ENCODE results near the gene AFF3. TPM values are rescaled to one million over a fixed set of nuclear protein-coding genes. Genes with fewer than 3 reads are reported as not detected.
A peak's percentile ranks its signal among the peaks of the same experiment; 100 is the strongest.

The AFF3 gene
- total RNA-seq, 1 donor from 2014 or later, result 20.9 TPM

- Mint-ChIP-seq H3K27ac (ENCODE audit: unreplicated experiment) (no peak overlapping the region), H3K36me3 (ENCODE audit: low read depth) (no peaks in the 10 kb centered on the region), H3K27me3 (ENCODE audit: low read depth) (peaks cover 10% of the 10 kb centered on the region), H3K4me3 (no peak overlapping the region), H3K4me1 (peaks cover 19% of the 10 kb centered on the region), H3K9me3 (peaks cover 6% of the 10 kb centered on the region)
- no peak for TF ChIP-seq CTCF (conservative IDR thresholded peaks at IDR 0.05)
- no peak for DNase-seq (ENCODE audit: low read depth, low spot score)
Measured at GRCh38 chr2:100178864-100179263, 36.5 kb upstream of the AFF3 start.

GRCh38 chr2:100178085-100178788 is 35.8 kb upstream of the AFF3 start:
- peak; percentile 52 for DNase-seq (ENCODE audit: low read depth, low spot score)
- Mint-ChIP-seq H3K27me3 (ENCODE audit: low read depth) (peaks cover 8% of the 10 kb centered on the region), H3K9me3 (peaks cover 6% of the 10 kb centered on the region), H3K4me3 (no peak overlapping the region), H3K4me1 (peaks cover 18% of the 10 kb centered on the region), H3K27ac (ENCODE audit: unreplicated experiment) (peak overlapping the region; percentile 64), H3K36me3 (ENCODE audit: low read depth) (no peaks in the 10 kb centered on the region)
- peak; percentile 61 for TF ChIP-seq CTCF (conservative IDR thresholded peaks at IDR 0.05)

- Mint-ChIP-seq H3K4me1 (peaks cover 6% of the 10 kb centered on the region), H3K27ac (ENCODE audit: unreplicated experiment) (no peak overlapping the region)
Measured at GRCh38 chr2:100176925-100177324, 34.5 kb upstream of the AFF3 start.

GRCh38 chr2:100174026-100174431 is 31.6 kb upstream of the AFF3 start:
- TF ChIP-seq CTCF (conservative IDR thresholded peaks at IDR 0.05), result no peak
- H3K36me3 Mint-ChIP-seq (ENCODE audit: low read depth), result no peaks in the 10 kb centered on the region
- no peak overlapping the region for H3K27ac Mint-ChIP-seq (ENCODE audit: unreplicated experiment)
- DNase-seq (ENCODE audit: low read depth, low spot score), result no peak
- H3K4me1 Mint-ChIP-seq, result peaks cover 6% of the 10 kb centered on the region
- H3K4me3 Mint-ChIP-seq, result no peak overlapping the region
- peaks cover 6% of the 10 kb centered on the region for H3K9me3 Mint-ChIP-seq
- no peaks in the 10 kb centered on the region for H3K27me3 Mint-ChIP-seq (ENCODE audit: low read depth)

More at GRCh38 chr2:100176925-100177324, 34.5 kb upstream of the AFF3 start:
- no peak for DNase-seq (ENCODE audit: low read depth, low spot score)
- Mint-ChIP-seq H3K4me3 (no peak overlapping the region), H3K27me3 (ENCODE audit: low read depth) (no peaks in the 10 kb centered on the region), H3K36me3 (ENCODE audit: low read depth) (no peaks in the 10 kb centered on the region), H3K9me3 (peaks cover 6% of the 10 kb centered on the region)
- TF ChIP-seq CTCF (conservative IDR thresholded peaks at IDR 0.05), result no peak

GRCh38 chr2:100166701-100167100 is 24.3 kb upstream of the AFF3 start:
- H3K27me3 Mint-ChIP-seq (ENCODE audit: low read depth), result no peaks in the 10 kb centered on the region
- H3K4me3 Mint-ChIP-seq, result no peak overlapping the region
- no peaks in the 10 kb centered on the region for H3K9me3 Mint-ChIP-seq
- H3K36me3 Mint-ChIP-seq (ENCODE audit: low read depth), result peaks cover 6% of the 10 kb centered on the region
- no peak overlapping the region for H3K27ac Mint-ChIP-seq (ENCODE audit: unreplicated experiment)
- TF ChIP-seq CTCF (conservative IDR thresholded peaks at IDR 0.05), result no peak
- no peak for DNase-seq (ENCODE audit: low read depth, low spot score)
- no peaks in the 10 kb centered on the region for H3K4me1 Mint-ChIP-seq
